HUDEP-2 (cell line): ENCODE results near the gene TNS3.
A peak's percentile ranks its signal among the peaks of the same experiment; 100 is the strongest.

ENCODE experiments used
- DNase-seq, 76 experiments: peaks; one replicate each; lab custom pipeline; 2025; ENCODE audit not compliant: unreplicated experiment in 76 of 76; lab: John Stamatoyannopoulos, UW

TNS3 gene

DNA sequence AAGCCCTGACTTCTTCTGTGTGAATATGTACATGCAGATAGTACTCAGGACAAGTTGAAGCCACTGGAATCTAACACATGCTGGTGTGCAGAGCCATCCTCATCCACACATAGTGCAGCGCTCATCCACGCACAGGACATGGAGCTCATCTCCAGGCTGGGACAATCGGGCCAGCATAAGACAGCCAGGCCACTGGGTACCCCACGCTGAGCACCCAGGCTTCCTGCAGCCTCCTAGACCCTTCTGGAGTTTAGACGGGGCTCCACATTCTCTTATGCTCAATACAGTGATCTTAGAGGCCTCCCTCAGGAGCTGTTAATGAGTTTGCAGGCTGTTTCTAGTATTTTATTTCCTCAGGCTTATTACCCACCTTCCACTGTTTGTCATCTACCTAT, 238.9 kb downstream of the TNS3 start:
- DNase-seq, result peak in 4 of 76 experiments; percentile 17 to 43 (median 38)

GRCh38 chr7:47342296-47343060, 239.4 kb downstream of the TNS3 start:
- peak in 72 of 76 experiments; percentile 6 to 89 (median 68) for DNase-seq

- no peak for DNase-seq
Measured at GRCh38 chr7:47340517-47340916, 241.4 kb downstream of the TNS3 start.

GRCh38 chr7:47338026-47338425, 243.9 kb downstream of the TNS3 start:
- DNase-seq, result no peak

DNA sequence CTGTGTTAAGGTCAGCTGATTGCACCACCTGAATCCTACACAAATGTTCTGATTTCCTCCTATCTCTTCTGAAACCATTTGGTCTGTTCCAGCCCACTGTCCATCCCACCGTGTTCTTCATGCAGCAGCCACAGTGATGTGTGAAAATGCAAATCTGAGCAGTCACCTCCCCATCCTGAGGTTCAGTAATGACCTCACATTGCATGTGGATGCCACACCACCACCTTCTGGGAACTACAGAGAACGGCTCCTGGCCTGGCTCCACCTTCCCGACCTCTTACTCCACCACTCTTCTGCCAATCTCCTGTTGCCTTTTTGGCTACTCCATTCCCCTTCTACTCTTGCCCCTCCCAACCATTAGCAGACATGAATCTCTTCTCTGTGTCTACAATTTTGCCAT, 244.4 kb downstream of the TNS3 start:
- DNase-seq, result peak in 4 of 76 experiments; percentile 4 to 15 (median 8)

DNA sequence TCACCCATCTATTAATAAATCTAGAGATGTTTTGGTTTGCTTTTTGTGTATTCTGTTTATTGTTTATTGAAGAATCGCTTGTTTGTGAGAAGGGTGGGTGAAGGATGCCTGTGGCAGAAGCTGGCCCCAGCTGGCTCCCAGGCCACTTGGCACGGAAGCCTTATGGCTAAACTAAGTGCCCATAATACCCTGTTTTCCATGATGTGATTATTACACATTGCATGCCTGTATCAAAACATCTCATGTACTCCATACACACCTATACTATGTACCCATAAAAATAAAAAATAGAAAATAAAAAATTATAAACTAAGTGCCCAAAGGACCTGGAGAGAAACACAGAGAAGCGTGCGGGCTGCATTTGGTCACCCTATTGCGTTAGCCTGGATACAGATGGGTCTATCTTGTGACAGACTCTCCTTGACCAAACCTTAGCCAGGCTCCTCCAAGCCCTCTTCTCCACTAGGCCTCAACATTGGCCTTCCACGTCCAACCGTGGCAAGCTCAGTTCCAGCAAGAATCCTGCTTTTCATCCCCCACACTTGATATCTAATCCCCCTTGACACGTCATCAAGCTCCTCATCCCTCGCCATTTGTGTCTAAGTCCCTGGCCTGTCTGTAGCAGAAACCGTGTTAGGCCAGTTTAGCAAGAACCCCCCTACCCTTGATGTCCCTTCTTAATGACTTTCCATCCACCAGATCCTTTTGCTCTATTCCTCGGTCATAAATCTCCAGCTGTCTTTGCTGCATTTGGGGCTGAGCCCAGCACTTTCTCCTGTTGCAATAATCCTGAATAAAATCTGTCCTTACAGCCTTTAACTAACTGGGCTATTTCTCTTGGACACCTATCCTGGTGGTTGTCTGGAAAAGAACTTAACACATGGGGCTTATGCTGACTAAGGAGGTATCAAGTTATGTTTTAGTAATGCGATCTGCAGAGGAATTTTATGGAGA, 245.2 kb downstream of the TNS3 start:
- no peak for DNase-seq

DNA sequence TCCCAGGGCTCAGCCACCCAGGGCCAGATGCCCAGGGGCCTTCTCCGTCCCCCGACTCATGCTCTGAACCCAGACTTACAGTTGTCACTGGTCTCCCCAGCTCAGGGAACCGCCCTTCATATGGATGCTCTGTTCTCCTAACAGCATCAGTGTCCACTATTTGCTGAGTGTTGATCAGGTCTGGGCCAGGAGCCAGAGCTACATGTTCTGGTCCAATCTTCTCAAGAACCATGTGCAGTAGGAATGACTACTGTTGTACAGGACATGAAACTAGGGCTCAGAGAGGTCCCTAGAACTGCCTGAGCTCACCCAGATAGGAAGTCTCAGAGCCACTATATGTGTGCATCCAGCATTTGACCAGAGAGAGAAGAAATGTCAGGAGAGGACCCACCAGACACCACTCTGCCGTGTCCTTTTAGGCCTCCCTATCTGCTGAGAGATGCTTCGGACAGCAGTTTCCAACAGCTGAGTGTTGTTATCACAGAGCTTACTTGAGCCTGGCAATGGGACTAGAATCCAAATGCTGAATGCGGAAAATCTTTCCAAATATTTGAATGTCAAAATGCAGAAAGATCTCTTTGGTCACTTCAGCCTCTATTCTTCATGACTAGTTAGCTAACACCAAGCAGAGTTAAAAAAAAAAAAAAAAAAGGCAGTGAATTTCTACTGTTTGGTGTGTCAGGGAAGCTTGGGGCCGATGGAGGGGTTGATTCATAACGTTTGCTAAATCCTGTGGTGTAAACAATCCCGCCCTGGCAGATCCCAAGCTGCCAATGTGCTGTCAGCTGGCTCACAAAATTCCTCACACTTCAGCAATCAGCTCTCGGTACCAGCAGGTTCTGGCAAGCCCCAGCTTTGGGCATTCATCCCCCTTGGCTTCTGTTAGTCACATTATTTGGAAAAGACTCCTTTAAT, 246.1 kb downstream of the TNS3 start:
- no peak for DNase-seq

GRCh38 chr7:47335071-47335470, 246.8 kb downstream of the TNS3 start:
- no peak for DNase-seq

GRCh38 chr7:47333959-47334358, 248.0 kb downstream of the TNS3 start:
- DNase-seq, result no peak

GRCh38 chr7:47333554-47333887, 248.4 kb downstream of the TNS3 start:
- no peak for DNase-seq

- no peak for DNase-seq
Measured at GRCh38 chr7:47332681-47333553, 249.0 kb downstream of the TNS3 start.

DNA sequence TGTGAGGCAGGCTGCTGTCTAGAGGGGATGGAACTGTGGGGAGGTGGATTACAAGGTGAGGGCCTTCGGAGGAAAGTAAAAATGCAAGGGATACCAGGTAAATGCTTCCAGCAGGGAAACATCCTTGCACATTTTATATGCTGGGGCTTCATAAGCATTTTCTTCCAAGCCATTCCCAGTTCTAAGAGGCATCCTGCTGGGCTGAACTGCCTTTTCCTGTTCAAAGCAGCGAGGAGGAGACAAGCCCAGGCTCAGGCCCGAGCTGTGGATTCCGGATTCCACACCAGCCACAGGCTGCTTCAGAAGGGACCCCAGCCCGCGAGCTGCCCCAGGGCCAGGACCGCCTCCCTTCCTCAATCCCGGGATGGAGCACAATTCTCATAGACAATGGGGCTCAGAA, 249.7 kb downstream of the TNS3 start:
- DNase-seq, result no peak

DNA sequence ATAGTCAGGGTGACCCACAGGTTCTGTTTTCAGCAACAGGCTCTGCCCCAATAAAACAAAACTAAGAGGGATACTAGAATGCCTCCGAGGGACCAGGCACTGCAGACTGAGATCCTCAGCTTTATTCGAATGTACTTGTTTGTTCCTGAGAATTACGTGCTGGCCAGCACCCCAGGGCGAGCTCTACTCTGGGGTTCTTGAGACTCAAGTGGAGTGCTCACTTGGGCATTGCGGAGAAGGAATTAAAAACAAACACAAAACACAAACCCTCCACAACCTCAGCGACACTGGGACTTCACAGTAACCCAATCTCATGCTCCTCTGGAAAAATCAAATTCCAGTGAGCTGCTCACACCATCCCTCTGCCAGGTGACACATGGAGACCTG, 250.7 kb downstream of the TNS3 start:
- no peak for DNase-seq

DNA sequence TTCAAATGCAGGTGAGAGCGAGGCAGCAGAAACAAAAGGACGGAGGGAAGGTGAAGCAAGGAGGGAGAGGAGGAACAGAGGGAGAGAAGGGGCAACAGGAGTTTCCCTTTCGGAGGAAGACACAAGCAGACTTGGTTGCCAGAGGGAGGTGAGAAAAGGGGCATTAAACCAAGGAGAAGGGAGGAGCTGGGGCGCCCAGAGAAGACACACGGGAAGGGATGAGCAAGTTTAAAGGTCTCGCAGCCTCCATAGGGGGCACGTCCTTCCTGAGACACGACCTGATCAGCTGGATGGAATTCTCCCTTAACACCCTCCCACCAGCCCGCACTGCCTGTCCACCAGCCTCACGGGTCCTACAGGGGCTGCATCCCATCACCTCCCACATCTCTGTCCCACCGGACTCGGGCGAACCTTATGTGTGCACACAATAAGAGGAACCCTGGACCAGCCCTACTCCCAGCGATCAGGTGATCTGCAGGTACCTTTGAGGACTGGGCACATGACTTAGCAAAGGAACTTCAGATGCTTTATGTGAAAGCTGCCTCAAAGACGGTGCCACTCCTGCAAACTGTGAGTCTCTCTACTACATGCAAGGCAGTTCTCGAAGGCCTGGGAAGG, 251.2 kb downstream of the TNS3 start:
- DNase-seq, result no peak

DNA sequence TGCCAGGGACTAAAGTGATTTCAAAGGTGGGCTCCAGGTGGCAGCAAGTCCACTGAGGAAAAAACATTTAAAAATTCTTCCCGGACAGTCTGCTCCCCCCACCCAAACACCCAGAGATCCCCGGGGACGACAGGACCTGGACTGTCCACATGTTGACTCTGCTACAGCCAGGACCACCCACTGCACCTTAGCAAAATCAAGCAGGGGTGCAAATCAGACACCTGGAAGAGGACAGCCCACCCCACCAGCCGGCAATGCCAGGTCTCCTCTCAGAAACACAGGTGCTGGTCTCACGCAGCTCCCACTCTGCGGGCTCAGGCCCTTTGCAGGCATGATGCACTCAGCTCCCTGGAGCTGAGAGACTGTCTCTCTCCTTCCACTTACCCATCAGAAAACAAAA, 251.9 kb downstream of the TNS3 start:
- no peak for DNase-seq

GRCh38 chr7:47329320-47329926, 252.5 kb downstream of the TNS3 start:
- no peak for DNase-seq

DNA sequence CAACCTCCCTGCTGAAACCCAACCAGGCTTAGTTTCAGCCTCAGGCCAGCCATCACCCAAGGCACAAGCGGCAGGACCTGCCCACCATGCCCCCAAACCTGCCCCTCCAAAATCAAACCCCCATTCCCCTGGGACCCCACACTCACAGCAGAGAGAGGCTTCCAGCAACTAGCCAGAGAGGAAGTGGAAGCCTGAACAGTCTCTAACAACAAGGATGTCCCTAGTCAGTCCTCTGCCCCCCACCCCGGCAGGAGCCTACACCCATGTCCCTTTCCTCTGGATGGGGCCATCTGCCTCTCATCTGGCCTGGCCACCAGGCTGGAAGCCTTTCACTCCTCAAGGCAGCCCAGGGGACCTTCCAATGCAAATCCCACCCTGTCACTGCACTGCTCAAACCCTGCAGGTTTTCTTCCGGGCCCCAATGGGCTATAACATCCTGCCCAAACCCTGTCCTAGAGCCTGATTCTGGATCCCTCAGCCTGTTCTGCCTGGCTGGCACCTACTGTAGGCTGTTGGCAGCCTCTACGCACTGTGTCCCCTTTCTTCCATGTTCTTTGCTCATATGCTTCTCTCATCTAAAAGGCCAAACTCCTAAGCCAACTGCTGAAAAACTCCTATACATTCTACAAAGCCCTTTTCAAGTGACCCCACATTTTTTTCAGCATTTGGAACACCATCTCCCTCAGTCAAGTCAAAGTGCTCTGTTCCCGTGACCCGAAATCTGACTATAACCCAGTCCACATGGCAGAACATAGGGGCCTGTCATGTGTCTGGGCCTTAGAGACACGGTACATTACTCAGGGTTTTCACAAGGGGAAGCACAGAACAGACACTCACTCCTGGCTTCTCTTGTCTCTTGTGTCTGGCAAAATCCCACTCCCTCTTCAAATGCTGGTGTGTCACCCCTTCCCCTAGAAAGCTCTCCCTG, 253.3 kb downstream of the TNS3 start:
- DNase-seq, result no peak
